Right kidney (tissue), 1 donor: ENCODE measurements around the gene KIDINS220.
A peak's percentile ranks its signal among the peaks of the same experiment; 100 is the strongest.

Source experiments
- DNase-seq: peaks from one replicate; pipeline ENCODE4 v3.0.0-alpha.2; 2016

The KIDINS220 gene

GRCh38 chr2:8697190-8697589 lies 140.2 kb downstream of the KIDINS220 start:
- no peak for DNase-seq

- DNase-seq = no peak
These were observed 142.7 kb downstream of the KIDINS220 start for GRCh38 chr2:8694737-8695136.

DNA sequence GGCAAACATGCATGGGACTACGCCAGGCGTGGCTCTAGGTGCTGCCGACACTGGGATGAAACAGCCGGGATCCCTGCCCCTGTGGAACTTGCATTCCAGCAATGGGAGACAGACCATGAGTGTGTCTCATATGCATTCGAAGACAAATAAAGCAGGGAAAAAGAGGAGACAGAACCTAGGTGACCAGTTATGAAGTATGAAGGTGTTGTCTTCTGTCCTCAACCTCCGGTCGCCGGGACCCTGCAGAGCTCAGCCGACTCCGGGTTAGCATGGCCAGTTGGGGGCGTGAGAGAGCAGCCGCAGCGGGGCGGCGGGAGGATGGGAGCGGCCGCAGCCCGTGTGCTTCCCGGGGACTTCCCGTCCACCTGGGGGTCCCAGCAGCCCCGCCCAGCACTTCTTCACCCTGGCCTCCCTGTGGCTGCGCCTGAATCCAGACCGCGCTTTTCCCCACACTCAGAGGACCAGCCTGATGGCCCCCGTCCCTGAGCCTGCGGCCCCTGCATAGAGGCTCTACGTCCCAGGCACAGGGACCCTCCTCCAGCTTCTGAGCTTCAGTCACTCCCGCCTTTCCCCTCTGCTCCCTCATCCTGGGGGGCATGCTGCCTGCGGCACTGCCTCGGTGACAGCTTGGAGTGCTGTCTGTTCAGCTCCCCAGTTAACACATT lies 144.1 kb downstream of the KIDINS220 start:
- peak; percentile 66 for DNase-seq

- DNase-seq = no peak
These were observed 144.6 kb downstream of the KIDINS220 start for GRCh38 chr2:8692783-8693156.

- DNase-seq = no peak
These were observed 145.5 kb downstream of the KIDINS220 start for GRCh38 chr2:8691859-8692437.

DNA sequence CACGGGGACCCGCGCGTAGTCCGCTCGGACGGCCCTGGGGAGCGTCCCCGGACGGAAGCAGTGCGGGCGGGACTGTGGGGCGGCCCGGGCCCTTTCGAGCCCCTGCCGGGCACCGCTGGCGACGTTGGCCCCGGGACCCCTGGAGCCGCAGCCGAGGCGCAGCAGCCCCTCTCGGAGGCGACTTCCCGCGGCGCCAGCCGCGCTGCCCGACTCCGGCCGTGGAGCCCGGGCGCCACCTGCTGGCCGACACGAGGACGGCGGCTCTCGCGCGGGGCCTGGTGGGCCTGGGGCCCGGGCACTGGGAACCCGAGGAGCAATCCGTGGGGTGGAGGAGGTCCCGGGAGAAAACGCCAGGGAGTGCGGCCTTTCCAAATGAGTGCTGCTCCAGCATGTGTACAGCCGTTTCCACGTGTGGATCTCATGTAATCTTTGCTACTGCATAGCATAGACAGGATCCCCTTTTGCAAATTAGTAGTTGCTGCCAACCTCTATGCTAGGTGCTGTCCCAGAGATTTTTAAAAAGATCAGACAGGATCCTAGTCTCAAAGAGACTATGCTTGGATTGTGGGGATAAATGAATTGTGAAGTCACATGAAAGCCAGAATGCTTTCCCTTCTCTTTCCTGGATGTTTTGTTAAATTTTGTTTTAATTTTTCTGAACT lies 151.6 kb downstream of the KIDINS220 start:
- DNase-seq = peak; percentile 93

GRCh38 chr2:8684878-8685696 lies 152.3 kb downstream of the KIDINS220 start:
- peak; percentile 93 for DNase-seq

DNA sequence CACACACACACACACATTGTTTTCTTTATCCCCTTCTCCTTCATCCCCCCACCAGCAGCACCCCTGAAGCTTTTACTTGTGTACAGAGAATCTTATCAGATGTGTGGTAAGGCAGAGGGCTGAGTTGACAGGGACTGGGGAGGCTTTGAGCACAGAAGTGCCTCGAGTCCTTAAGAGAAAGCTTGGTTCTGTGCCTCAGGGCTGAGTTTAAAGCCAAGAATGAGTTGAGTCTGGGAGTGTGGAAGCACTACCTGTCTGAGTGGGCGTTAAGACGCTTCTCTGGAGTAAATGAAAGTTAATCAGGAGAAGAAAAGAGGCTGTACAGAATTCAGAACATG lies 152.9 kb downstream of the KIDINS220 start:
- DNase-seq = no peak

DNA sequence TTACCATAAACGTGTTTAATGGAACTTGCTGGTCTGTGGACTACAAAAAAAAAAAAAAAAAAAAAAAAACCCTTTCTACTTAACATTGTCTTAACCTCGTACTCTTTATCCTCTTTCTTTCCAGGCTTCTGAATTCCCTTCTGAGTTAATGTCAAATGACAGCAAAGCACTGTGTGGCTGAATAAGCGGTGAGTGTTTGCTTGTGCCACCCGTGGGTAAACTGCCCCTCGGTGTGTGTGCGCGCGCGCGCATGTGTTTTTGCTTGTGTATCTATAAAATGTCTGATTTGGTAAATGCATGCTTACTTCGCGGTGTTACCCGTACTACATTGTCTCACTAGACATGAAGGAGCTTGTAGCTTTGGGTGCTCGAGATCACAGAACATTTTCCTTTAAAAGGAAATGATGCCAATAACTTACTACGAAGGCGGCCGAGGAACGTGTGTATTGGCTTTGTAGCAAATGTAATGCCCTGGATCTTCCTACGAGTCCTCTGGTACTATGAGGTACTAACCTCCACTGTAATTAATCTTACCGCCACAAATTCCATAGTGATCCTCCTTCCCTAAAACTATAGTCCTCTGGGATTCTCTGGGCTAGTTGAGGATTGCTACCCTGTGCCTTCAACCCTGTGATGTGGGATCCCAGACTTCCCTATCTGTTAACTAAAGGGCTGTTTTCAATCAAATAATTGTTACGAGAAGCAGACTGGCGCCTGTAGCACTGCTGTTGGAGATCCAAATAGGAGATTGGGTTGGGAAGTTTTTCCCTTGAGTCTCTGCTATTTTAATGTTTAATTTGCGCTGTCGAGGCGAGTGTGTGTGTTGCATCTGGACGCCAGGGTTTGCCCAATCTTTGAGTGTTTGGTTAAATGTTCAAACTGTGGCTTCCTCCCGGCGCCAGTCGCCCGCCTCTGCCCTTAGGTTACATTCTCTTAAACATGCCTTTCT lies 154.4 kb downstream of the KIDINS220 start:
- DNase-seq = peak; percentile 63

- DNase-seq = peak; percentile 96
These were observed 155.4 kb downstream of the KIDINS220 start, which contains the start of gene ID2 for GRCh38 chr2:8681786-8682692. Gene ID2, plus strand, starts transcription at chr2:8682056. Its CDS starts 110 bp downstream, at chr2:8682166.

DNA sequence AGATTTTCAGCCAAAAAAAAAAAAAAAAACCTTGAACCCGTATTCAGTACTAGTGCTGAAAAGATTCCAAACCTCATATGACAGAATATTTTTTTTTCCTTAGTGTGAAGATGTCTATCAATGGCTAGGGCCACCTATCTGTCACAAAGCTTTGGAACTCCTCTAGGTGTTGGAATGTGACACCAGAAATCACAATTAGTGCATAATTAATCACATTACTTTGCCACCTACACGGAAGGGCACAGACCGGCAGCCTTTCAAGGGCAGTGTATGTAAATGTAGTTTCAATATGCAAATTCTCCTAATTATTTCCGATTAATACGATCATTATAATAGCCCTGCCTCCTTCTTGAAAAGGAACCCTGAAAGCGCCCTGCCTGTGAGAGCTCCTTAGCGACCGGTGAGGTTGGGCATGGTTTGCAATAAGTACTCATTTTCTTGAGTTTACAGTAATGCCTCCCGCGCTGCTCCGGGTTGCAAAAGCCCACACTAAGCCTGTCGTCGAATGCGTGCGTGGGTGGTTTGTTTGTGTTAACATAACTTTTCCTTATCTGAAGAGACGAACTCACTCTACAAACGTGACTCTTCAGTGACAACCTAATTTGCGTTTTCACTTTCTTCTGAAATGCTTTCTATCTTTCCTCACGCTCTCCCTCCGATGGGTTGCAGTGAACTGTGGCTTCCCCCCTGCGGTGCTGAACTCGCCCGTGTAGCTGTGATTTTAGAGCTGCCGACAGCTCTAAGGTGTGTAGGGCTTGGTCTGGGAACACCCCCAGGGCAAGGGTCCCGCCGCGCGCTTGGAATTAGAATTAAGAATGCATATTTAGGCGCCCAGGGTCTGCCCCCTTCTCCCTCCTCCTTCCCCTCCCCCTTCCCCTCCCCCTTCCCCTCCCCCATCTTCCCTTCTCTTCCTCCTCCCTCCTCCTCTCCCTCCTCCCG lies 156.3 kb downstream of the KIDINS220 start:
- peak; percentile 86 for DNase-seq

GRCh38 chr2:8679827-8680731 lies 157.3 kb downstream of the KIDINS220 start:
- DNase-seq = peak; percentile 73

- no peak for DNase-seq
These were observed 157.9 kb downstream of the KIDINS220 start for GRCh38 chr2:8679567-8679826.
